D721Med (cell line): ENCODE data around the gene PCBP4.
"Not testable (repeated sequence)": the region's sequence is repeated elsewhere in the genome, so short reads cannot be mapped to it uniquely, and the experiment has no call there.

ENCODE experiments used
- DNase-seq: peaks from one replicate; pipeline ENCODE4 v3.0.0; 2011; ENCODE audit warnings: low spot score; ENCODE audit not compliant: insufficient read length
- FAIRE-seq: peaks from 2 replicates; lab custom pipeline; 2011; peaks lifted over from hg19 to GRCh38; lab: Jason Lieb, UNC
- CTCF ChIP-seq: IDR thresholded peaks from 2 replicates; pipeline ENCODE4 v1.5.1; 2012; ENCODE audit warnings: mild to moderate bottlenecking, control low read depth; ENCODE audit not compliant: insufficient read depth; ENCODE audit errors: missing control alignments

The PCBP4 gene

GRCh38 chr3:51930439-51930838 lies 36.8 kb downstream of the PCBP4 start:
- no peak for TF ChIP-seq CTCF
- DNase-seq = no peak
- no peak for FAIRE-seq

- FAIRE-seq = no peak
- no peak for TF ChIP-seq CTCF
- DNase-seq = no peak
Measured at GRCh38 chr3:51929420-51930003, 37.7 kb downstream of the PCBP4 start.

- not testable (repeated sequence) for FAIRE-seq, DNase-seq
Measured at GRCh38 chr3:51928981-51929380, 38.3 kb downstream of the PCBP4 start.

GRCh38 chr3:51928438-51928837 lies 38.8 kb downstream of the PCBP4 start:
- DNase-seq (no peak), FAIRE-seq (no peak)
- no peak for TF ChIP-seq CTCF

- TF ChIP-seq CTCF = no peak
- FAIRE-seq (no peak), DNase-seq (no peak)
Measured at GRCh38 chr3:51927061-51927977, 39.9 kb downstream of the PCBP4 start.

GRCh38 chr3:51921081-51921578 lies 46.1 kb downstream of the PCBP4 start:
- no peak for FAIRE-seq
- TF ChIP-seq CTCF = no peak
- DNase-seq = no peak

GRCh38 chr3:51916418-51916817 lies 50.8 kb downstream of the PCBP4 start:
- DNase-seq = no peak
- FAIRE-seq = no peak
- TF ChIP-seq CTCF = no peak
